Measurements from ENCODE around the gene NCMAP.

DNA sequence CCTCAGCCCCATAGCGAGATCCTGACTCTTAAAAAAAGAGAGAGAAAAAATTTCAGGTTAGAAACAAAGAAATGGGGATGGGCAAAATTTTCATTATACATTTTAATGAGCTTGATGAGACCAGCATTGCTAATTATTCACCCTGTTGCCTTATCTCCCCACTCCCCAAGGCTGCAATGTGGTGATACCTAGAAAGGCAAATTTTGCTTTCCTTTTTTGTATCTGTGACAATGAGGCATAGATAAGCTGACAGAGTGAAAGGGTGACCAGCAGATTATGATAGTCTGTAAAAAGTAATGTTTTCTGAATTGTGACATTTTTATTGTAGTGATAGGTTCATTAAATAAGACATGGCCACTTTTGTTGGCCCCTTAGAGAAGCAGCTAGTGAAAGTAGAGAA is 100.2 kb downstream of the NCMAP start:
- TF ChIP-seq, protein P1, sequence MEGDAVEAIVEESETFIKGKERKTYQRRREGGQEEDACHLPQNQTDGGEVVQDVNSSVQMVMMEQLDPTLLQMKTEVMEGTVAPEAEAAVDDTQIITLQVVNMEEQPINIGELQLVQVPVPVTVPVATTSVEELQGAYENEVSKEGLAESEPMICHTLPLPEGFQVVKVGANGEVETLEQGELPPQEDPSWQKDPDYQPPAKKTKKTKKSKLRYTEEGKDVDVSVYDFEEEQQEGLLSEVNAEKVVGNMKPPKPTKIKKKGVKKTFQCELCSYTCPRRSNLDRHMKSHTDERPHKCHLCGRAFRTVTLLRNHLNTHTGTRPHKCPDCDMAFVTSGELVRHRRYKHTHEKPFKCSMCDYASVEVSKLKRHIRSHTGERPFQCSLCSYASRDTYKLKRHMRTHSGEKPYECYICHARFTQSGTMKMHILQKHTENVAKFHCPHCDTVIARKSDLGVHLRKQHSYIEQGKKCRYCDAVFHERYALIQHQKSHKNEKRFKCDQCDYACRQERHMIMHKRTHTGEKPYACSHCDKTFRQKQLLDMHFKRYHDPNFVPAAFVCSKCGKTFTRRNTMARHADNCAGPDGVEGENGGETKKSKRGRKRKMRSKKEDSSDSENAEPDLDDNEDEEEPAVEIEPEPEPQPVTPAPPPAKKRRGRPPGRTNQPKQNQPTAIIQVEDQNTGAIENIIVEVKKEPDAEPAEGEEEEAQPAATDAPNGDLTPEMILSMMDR (conservative IDR thresholded peaks at IDR 0.05; ENCODE audit: low read depth, low read length), result no peak
- TF ChIP-seq, protein P2, sequence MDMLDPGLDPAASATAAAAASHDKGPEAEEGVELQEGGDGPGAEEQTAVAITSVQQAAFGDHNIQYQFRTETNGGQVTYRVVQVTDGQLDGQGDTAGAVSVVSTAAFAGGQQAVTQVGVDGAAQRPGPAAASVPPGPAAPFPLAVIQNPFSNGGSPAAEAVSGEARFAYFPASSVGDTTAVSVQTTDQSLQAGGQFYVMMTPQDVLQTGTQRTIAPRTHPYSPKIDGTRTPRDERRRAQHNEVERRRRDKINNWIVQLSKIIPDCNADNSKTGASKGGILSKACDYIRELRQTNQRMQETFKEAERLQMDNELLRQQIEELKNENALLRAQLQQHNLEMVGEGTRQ (IDR thresholded peaks at IDR 0.05; ENCODE audit: low read depth, low read length), result no peak
- TF ChIP-seq RAD21 (IDR thresholded peaks at IDR 0.05; ENCODE audit: low read length), result no peak
- TF ChIP-seq BHLHE40 (IDR thresholded peaks at IDR 0.05; ENCODE audit: low read depth, low read length), result no peak
- TF ChIP-seq MAFK (IDR thresholded peaks at IDR 0.05; ENCODE audit: low read depth, low read length), result no peak
- TF ChIP-seq FOS (IDR thresholded peaks at IDR 0.05; ENCODE audit: low read depth, low read length), result no peak
- no peak for TF ChIP-seq SMC3 (IDR thresholded peaks at IDR 0.05; ENCODE audit: low read depth, low read length)
- TF ChIP-seq POLR2A (IDR thresholded peaks at IDR 0.05; ENCODE audit: low read depth, low read length), result no peak
- no peak for TF ChIP-seq CEBPB (IDR thresholded peaks at IDR 0.05; ENCODE audit: low read depth, low read length)
- TF ChIP-seq MAZ (IDR thresholded peaks at IDR 0.05; ENCODE audit: borderline replicate concordance, low read depth, low read length), result no peak
- no peak for TF ChIP-seq RCOR1 (IDR thresholded peaks at IDR 0.05; ENCODE audit: insufficient replicate concordance, low read length)
- no peak for TF ChIP-seq RFX5 (IDR thresholded peaks at IDR 0.05; ENCODE audit: low read depth, low read length)
- TF ChIP-seq MXI1 (IDR thresholded peaks at IDR 0.05; ENCODE audit: borderline replicate concordance, low read depth, low read length), result no peak
- no peak for TF ChIP-seq NFE2L2 (IDR thresholded peaks at IDR 0.05; ENCODE audit: low read depth, low read length)
